Adipocyte (in vitro differentiated cells): Measurements from ENCODE around the gene PCBP3.

ENCODE experiments used
- DNase-seq: peaks from one replicate; pipeline ENCODE4 v3.0.0-alpha.2; 2015; ENCODE audit warnings: low read depth
- H3K27me3 ChIP-seq: replicated peaks from 2 replicates; pipeline ENCODE4 v1.7.0; 2013; ENCODE audit warnings: mild to moderate bottlenecking, low read length, moderate library complexity; ENCODE audit not compliant: control insufficient read depth, insufficient read depth
- H3K36me3 ChIP-seq: 2 replicates; pipeline ENCODE4 v1.7.0; 2013; ENCODE audit warnings: low read length, mild to moderate bottlenecking, moderate library complexity; ENCODE audit not compliant: control insufficient read depth, insufficient read depth, severe bottlenecking
- H3K4me1 ChIP-seq: 2 replicates; pipeline ENCODE4 v1.7.0; 2013; ENCODE audit warnings: mild to moderate bottlenecking, low read length, moderate library complexity; ENCODE audit not compliant: control insufficient read depth, insufficient read depth
- H3K4me3 ChIP-seq: 2 replicates; pipeline ENCODE4 v1.7.0; 2013; ENCODE audit warnings: mild to moderate bottlenecking, low read length, moderate library complexity
- H3K9ac ChIP-seq: 2 replicates; pipeline ENCODE4 v1.7.0; 2013; ENCODE audit warnings: mild to moderate bottlenecking, low read length, moderate library complexity
- H3K9me3 ChIP-seq: 2 replicates; pipeline ENCODE4 v1.7.0; 2013; ENCODE audit warnings: mild to moderate bottlenecking, low read length, moderate library complexity; ENCODE audit not compliant: control insufficient read depth

The PCBP3 gene

DNA sequence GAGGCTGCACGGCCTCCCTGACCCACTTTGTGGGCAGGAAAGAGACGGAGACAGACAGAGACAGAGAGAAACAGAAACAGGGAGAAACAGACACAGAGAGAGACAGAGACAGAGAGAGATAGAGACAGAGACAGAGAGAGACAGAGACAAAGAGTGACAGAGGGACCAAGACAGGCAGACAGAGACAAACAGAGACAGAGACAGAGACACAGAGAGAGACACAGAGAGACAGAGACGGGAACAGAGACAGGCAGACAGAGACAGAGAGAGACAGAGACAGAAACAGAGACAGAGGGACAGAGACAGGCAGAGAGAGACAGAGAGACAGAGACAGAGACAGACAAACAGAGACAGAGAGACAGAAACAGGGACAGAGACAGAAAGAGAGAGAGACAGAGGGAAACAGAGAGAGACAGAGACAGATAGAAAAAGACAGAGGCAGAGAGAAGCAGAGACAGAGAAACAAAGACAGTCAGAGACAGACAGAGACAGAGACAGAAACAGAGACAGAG lies 341.1 kb downstream of the PCBP3 start:
- Histone ChIP-seq H3K4me1 (peaks cover 48% of the 10 kb centered on the region), H3K27me3 (no peaks in the 10 kb centered on the region), H3K36me3 (peaks cover 47% of the 10 kb centered on the region), H3K4me3 (peak overlapping the region; percentile 94), H3K9ac (peak overlapping the region; percentile 100), H3K9me3 (no peaks in the 10 kb centered on the region)
- no peak for DNase-seq

DNA sequence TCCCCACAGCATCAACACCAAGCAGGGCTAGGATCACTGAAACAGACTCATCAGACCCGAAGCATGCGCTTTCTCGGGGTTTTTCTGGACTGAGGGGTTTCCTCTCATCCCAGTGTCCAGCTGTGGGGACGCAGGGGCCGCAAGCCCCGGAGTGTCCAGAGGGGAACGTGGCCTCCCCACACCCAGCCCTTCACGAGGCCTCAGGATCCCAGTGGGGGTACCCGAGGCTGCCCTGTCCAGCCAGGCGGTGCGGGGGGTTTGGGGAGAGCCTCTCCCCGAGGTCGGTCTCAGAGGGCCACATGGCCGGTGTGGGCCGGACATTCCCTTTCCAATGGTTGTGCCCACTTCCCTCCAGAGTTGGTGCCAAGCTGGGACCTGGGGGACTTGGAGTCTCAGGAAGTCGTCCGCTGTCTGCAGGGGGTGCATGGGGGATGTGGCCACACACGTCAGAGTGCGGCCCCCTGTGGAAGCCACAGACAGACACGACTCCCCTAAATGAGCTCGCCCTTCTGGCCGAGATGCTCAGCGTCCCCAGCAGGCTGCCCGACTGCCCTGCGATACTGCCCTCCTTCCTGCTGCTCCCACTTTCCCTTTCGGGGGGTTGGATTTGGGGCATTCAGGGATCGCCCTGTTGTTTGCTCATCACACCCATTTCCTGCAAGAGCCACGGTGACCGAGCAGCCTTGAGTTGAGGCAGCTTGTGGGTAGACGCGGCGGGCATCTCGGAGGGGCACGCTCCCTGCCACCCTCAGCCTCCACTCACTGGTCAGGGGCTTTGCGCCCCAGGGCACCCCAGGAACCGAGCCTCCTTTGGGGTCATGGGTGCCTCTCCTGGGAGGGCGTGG lies 342.2 kb downstream of the PCBP3 start:
- H3K4me1 ChIP-seq, result peaks cover 40% of the 10 kb centered on the region
- DNase-seq, result no peak

DNA sequence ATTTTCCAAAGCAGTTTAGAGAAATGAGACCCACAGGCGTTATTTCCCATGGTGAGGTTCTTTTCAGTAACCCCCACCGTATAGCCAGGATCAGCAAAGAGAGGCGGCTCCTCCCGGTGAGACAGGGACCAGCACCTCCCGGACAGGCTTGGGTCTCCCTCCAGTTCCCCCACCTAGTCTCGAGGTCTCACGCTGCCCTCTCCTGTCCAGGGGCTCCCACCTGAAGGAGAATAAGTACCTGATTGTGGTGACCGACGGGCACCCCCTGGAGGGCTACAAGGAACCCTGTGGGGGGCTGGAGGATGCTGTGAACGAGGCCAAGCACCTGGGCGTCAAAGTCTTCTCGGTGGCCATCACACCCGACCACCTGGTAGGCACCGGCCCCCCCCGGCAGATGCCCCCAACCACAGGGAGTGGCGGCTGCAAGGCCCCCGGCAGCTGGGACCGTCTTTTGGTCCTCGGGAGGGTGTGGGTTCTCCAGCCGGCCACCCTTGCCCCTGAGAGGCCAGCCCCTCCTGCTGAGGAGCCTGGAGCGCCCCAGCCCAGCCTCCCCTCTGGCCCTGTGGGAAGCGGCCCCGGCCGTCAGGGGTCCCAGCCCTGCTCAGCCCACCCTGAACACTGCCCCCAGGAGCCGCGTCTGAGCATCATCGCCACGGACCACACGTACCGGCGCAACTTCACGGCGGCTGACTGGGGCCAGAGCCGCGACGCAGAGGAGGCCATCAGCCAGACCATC lies 343.0 kb downstream of the PCBP3 start:
- Histone ChIP-seq H3K4me1 (peaks cover 40% of the 10 kb centered on the region), H3K9ac (peak overlapping the region; percentile 100), H3K27me3 (no peaks in the 10 kb centered on the region), H3K36me3 (peaks cover 63% of the 10 kb centered on the region), H3K4me3 (peak overlapping the region; percentile 94), H3K9me3 (no peaks in the 10 kb centered on the region)
- no peak for DNase-seq

More for the DNA sequence above, 342.2 kb downstream of the PCBP3 start:
- peaks cover 57% of the 10 kb centered on the region for H3K36me3 ChIP-seq
- H3K27me3 ChIP-seq, result no peaks in the 10 kb centered on the region
- no peaks in the 10 kb centered on the region for H3K9me3 ChIP-seq
- peak overlapping the region; percentile 94 for H3K4me3 ChIP-seq
- H3K9ac ChIP-seq, result peak overlapping the region; percentile 100

DNA sequence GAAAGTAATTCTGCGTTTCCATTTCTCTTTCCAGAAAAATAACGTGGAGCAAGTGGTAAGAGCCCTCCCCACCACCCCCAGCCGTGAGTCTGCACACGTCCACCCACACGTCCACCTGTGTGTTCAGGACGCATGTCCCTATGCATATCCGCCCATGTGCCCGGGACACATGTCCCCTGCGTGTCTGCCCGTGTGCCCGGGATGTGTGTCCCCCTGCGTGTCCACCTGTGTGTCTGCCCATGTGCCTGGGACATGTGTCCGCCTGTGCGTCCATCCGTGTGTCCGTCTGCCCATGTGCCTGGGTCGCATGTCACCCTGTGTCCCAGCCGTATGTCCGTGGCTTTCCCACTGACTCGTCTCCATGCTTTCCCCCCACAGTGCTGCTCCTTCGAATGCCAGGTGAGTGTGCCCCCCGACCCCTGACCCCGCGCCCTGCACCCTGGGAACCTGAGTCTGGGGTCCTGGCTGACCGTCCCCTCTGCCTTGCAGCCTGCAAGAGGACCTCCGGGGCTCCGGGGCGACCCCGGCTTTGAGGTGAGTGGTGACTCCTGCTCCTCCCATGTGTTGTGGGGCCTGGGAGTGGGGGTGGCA lies 343.7 kb downstream of the PCBP3 start:
- H3K36me3 ChIP-seq, result peaks cover 70% of the 10 kb centered on the region
- H3K9ac ChIP-seq, result peak overlapping the region; percentile 100
- H3K4me1 ChIP-seq, result peaks cover 48% of the 10 kb centered on the region
- no peaks in the 10 kb centered on the region for H3K9me3 ChIP-seq
- no peak for DNase-seq
- H3K4me3 ChIP-seq, result peak overlapping the region; percentile 44
- no peaks in the 10 kb centered on the region for H3K27me3 ChIP-seq

DNA sequence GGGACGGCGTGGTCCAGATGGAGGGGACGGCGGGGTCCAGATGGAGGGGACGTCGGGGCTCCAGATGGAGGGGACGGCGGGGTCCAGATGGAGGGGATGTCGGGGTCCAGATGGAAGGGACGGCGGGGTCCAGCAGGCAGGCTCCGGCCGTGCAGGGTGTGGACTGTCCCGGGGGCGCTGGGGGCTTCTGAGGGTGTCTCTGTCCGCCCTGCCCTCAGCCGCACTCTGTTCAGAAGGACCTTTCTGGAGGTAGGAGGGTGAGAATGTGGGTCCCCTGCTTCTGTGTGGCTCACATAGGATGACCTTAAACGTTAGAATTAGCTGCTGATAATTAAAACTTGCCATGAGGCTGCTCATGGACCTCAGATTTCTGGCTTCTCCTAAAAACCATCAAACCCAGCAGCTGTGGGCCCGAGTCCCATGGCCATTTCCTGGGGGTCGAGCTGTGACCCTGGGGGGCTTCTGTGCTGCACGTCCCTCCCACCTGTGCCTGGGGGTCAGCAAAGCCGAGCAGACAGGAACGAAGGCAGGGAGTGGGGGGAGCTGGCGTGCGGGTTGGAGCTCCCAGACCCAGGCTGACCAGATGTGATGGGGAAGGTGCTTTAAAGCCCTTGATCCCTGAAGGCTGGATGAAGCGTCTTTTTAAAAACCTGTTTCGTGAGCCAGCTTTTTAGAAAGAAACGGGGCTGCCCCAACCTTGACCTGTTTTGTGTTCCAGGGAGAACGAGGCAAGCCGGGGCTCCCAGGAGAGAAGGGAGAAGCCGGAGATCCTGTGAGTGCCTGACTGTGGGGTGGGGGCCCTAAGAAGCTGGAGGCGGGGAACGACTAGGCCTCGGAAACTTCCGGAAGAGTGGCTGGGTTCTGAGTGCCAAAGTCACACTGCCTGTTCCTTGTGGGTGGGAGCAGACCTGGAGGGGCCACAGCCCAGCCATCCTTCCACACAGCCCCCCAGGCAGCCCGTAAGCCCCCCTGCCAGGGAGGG lies 345.1 kb downstream of the PCBP3 start:
- no peak overlapping the region for H3K4me3 ChIP-seq
- peaks cover 84% of the 10 kb centered on the region for H3K36me3 ChIP-seq
- peaks cover 62% of the 10 kb centered on the region for H3K4me1 ChIP-seq
- no peak for DNase-seq
- no peaks in the 10 kb centered on the region for H3K27me3 ChIP-seq
- no peaks in the 10 kb centered on the region for H3K9me3 ChIP-seq
- peak overlapping the region; percentile 80 for H3K9ac ChIP-seq

DNA sequence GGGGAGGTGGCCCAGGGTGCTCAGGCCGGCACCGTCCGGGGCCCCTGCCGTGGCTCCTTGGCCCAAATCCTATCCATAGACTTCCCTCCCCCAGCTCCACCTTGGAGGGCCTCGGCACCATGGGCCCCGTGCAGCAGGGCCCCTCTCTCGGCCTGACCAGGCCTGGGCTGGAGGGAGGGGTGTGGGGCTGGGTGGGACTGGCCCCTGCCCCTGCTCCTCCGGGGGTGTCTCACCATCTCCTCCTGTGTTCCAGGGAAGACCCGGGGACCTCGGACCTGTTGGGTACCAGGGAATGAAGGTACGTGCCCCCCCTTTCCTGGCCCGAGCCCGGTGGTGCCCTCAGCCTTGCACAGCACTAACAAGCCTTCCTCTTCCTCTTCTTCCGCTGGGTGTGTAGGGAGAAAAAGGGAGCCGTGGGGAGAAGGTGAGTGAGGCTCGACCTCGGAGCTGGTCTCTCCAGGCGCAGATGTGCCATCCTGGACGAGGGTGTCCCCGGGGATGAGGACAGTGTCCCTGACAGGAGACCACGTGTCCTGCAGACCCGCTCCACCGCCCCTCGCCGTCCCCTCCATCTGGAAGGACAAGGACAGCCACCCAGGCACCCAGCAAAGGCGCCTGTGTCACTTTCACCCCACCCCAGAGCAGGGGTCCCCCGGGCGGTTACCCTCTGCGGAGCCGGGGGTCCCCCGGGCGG lies 346.0 kb downstream of the PCBP3 start:
- no peak overlapping the region for H3K4me3 ChIP-seq
- H3K4me1 ChIP-seq, result peaks cover 64% of the 10 kb centered on the region
- H3K36me3 ChIP-seq, result peaks cover 87% of the 10 kb centered on the region
- H3K9ac ChIP-seq, result peak overlapping the region; percentile 80
- no peaks in the 10 kb centered on the region for H3K9me3 ChIP-seq
- DNase-seq, result no peak
- no peaks in the 10 kb centered on the region for H3K27me3 ChIP-seq

DNA sequence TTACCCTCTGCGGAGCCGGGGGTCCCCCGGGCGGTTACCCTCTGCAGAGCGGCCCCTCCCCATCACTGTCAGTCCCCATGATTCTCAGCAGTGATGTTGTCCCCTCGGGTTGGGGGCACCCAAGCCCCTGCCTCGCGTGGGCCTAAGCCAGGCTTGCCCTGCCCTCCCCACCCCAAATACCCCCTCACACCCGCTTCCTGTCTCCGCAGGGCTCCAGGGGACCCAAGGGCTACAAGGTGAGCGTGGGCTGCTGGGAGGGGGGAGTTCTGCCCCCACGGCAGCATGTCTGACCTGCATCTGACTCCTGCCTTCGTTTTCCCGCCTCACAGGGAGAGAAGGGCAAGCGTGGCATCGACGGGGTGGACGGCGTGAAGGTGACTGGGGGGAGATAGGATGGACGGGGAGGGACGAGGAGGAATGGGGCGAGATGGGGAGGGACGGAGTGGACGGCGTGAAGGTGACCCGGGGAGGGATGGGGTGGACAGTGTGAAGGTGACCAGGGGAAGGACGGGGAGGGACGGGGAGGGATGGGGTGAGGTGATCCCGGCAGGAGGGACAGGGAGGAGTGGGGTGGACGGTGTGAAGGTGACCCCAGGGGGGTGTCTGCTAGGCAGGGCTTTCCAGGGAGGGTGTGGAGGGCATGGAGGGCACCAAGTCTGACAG lies 346.7 kb downstream of the PCBP3 start:
- H3K4me3 ChIP-seq, result no peak overlapping the region
- peaks cover 87% of the 10 kb centered on the region for H3K36me3 ChIP-seq
- H3K27me3 ChIP-seq, result no peaks in the 10 kb centered on the region
- DNase-seq, result no peak
- no peaks in the 10 kb centered on the region for H3K9me3 ChIP-seq
- H3K9ac ChIP-seq, result peak overlapping the region; percentile 69
- peaks cover 64% of the 10 kb centered on the region for H3K4me1 ChIP-seq

DNA sequence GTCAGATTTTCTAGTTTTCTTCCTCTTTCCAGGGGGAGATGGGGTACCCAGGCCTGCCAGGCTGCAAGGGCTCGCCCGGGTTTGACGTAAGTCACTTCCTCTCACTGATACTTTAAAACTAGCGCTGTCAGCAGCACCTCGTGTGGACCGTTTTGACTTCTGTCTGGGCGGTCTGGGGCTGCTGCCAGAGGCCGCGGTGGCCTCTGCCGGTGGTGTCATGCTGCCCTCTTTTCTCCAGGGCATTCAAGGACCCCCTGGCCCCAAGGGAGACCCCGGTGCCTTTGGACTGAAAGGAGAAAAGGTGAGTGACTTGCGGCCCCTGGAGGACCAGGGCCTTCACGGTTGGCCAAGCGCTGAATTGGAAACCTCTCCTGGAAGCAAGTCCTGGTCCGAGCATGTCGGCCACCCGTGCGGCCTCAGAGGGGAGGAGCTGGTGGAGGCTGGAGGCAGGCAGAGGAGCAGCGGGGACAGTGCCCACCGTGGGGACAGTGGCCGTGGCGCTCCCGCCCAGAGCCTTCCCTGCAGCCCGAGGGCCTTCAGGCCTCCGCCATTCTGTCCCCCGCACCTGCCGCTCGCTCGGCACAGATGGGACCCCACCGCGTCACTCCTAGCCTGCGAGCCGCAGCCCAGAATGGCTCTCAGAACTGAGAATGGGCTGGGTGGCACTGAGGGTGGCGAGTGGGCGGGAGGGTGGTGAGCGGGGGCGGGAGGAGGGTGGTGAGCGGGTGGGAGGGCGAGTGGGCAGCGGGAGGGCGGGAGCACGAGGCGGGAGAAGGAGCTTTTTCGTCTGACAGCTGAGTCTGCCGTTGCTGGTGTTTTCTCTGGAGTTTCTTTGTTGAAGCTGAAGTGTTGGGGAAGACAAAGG lies 347.4 kb downstream of the PCBP3 start:
- no peak for DNase-seq
- Histone ChIP-seq H3K27me3 (no peaks in the 10 kb centered on the region), H3K4me1 (peaks cover 63% of the 10 kb centered on the region), H3K4me3 (no peak overlapping the region), H3K36me3 (peaks cover 87% of the 10 kb centered on the region), H3K9me3 (no peaks in the 10 kb centered on the region), H3K9ac (peak overlapping the region; percentile 80)

DNA sequence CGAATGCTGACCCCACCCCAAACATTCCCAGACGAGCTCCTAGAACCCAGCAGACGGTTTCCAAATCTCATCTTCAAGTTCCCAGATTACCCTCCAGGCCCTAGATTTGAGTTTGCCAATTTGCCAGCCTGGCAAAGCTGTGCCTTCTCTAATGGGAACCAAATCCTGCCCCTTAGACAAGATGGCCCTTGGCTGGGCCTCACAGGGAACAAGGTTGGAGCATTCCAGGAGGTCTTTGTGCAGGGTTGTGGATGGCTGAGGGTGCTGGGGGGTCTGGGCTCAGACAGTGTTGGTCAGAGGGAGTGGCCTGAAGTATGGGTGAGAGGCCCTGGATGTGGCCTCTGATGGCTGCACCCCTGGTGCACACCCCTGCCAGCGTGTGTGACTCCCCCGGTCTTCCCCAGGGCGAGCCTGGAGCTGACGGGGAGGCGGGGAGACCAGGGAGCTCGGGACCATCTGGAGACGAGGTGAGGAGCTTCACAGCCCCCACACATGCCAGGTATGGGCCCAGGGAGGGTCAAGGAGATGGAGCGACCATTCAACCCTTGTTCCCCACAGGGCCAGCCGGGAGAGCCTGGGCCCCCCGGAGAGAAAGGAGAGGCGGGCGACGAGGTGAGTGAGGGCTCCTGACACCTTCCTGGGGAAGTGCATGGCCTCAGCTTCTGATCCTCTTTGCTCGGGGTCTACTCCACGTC lies 348.2 kb downstream of the PCBP3 start:
- no peak for DNase-seq
- Histone ChIP-seq H3K4me1 (peaks cover 60% of the 10 kb centered on the region), H3K9ac (peak overlapping the region; percentile 80), H3K27me3 (no peaks in the 10 kb centered on the region), H3K36me3 (peaks cover 87% of the 10 kb centered on the region), H3K4me3 (no peak overlapping the region), H3K9me3 (no peaks in the 10 kb centered on the region)
